K562 (cell line): Measurements from ENCODE around the gene DRAXIN. TPM values are rescaled to one million over a fixed set of nuclear protein-coding genes. Genes with fewer than 3 reads are reported as not detected.

Experiments used
- ATF6 ChIP-seq: sonication (generic); formaldehyde crosslinking; IDR thresholded peaks from 2 replicates; pipeline ENCODE4 v1.4.0; 2020; ENCODE audit warnings: mild to moderate bottlenecking, missing genetic modification reagents
- DACH1 ChIP-seq: fragments of 450-650 bp; IDR thresholded peaks from 2 replicates; pipeline ENCODE4 v1.6.1; 2018; ENCODE audit not compliant: partially characterized antibody
- E2F1 ChIP-seq: sonication (generic); formaldehyde crosslinking; IDR thresholded peaks from 2 replicates; pipeline ENCODE4 v1.8.1; 2023; ENCODE audit warnings: mild to moderate bottlenecking, missing genetic modification reagents, moderate library complexity
- E4F1 ChIP-seq: fragments of 250-450 bp; sonication (Bioruptor Pico); IDR thresholded peaks from 2 replicates; pipeline ENCODE4 v1.5.0; 2021; ENCODE audit warnings: mild to moderate bottlenecking, borderline replicate concordance
- ERF ChIP-seq: fragments of 450-650 bp; formaldehyde crosslinking; IDR thresholded peaks from 2 replicates; pipeline ENCODE4 v1.4.0; 2020; ENCODE audit warnings: mild to moderate bottlenecking, mixed read lengths
- ESRRA ChIP-seq: fragments of 450-650 bp; IDR thresholded peaks from 2 replicates; pipeline ENCODE4 v1.6.1; 2014; ENCODE audit warnings: low read depth, mild to moderate bottlenecking, moderate library complexity, borderline replicate concordance
- HNRNPH1 ChIP-seq: fragments of 200-400 bp; formaldehyde crosslinking; optimal IDR thresholded peaks from 2 replicates; pipeline ENCODE3; 2017; ENCODE audit warnings: low read depth, mild to moderate bottlenecking, low read length, moderate library complexity
- MXI1 ChIP-seq: IDR thresholded peaks from 2 replicates; pipeline ENCODE4 v1.6.1; 2011; ENCODE audit warnings: low read depth, mild to moderate bottlenecking, improper control_type of control experiment, low read length
- OTX1 ChIP-seq: fragments of 450-650 bp; formaldehyde crosslinking; IDR thresholded peaks from 2 replicates; pipeline ENCODE4 v1.4.0; 2022; ENCODE audit warnings: mild to moderate bottlenecking
- POU5F1 ChIP-seq: fragments of 150-350 bp; IDR thresholded peaks from 2 replicates; pipeline ENCODE4 v1.6.1; 2014; ENCODE audit warnings: borderline replicate concordance, low read length, low read depth, mild to moderate bottlenecking; ENCODE audit not compliant: partially characterized antibody
- RFX7 ChIP-seq: fragments of 250-450 bp; sonication (Bioruptor Pico); IDR thresholded peaks from 2 replicates; pipeline ENCODE4 v1.5.1; 2021; ENCODE audit warnings: mild to moderate bottlenecking
- SMARCC2 ChIP-seq: fragments of 450-650 bp; IDR thresholded peaks from 2 replicates; pipeline ENCODE4 v1.6.1; 2017; ENCODE audit warnings: antibody characterized with exemption, moderate library complexity, mild to moderate bottlenecking, low read depth
- THRA ChIP-seq: fragments of 450-650 bp; IDR thresholded peaks from 2 replicates; pipeline ENCODE4 v1.6.1; 2017; ENCODE audit warnings: mild to moderate bottlenecking, moderate library complexity
- TRIM24 ChIP-seq, 2 experiments: fragments of 450-650 bp; IDR thresholded peaks; 2 replicates each; pipeline ENCODE4 v1.6.1; 2016
- ZEB2 ChIP-seq: fragments of 450-650 bp; IDR thresholded peaks from 2 replicates; pipeline ENCODE4 v1.6.1; 2016
- ZFP36 ChIP-seq: fragments of 150-350 bp; IDR thresholded peaks from 2 replicates; pipeline ENCODE4 v1.6.1; 2018; ENCODE audit warnings: low read length, low read depth; ENCODE audit not compliant: partially characterized antibody
- ZKSCAN8 ChIP-seq: fragments of 200-800 bp; sonication (Bioruptor generic); IDR thresholded peaks from 2 replicates; pipeline ENCODE4 v1.6.1; 2016; ENCODE audit warnings: missing genetic modification characterization, missing compliant biosample characterization
- ZNF174 ChIP-seq: fragments of 250-450 bp; sonication (Bioruptor Pico); IDR thresholded peaks from 2 replicates; pipeline ENCODE4 v1.4.0; 2020; ENCODE audit warnings: mild to moderate bottlenecking
- ZNF184 ChIP-seq: sonication (generic); formaldehyde crosslinking; IDR thresholded peaks from 2 replicates; pipeline ENCODE4 v1.5.0; 2020; ENCODE audit warnings: missing genetic modification reagents
- polyA plus RNA-seq, 8 experiments: library from polyadenylated mRNA; depleted of rRNA in 4 of 8; stranded (reverse) in 5 of 8; unstranded in 3 of 8; fragments of >200 nt; fragmentation: Nextera tagmentation in 2 of 8; fragmentation: Illumina TruSeq in 1 of 8; extraction: Ambion mirVana in 2 of 8; extraction: Trizol in 1 of 8; gene quantifications; 2 replicates each; pipeline versions ENCODE4 v1.2.1 to v1.2.3, GENCODE V29; 2011 to 2014; ENCODE audit warnings: inconsistent platforms in 1 of 8, missing spikeins in 1 of 8
- total RNA-seq, 7 experiments: library from RNA; depleted of rRNA in 6 of 7; stranded (reverse); fragments of >200 nt in 6 of 7; fragmentation: Illumina TruSeq in 2 of 7; extraction: Trizol in 2 of 7; gene quantifications; 2 replicates each; pipeline versions ENCODE4 v1.2.1 to v1.2.3, GENCODE V29; 2011 to 2021; ENCODE audit warnings: low replicate concordance in 1 of 7
- TF ChIP-seq, protein P1 (sequence below): sonication (generic); formaldehyde crosslinking; IDR thresholded peaks from 2 replicates; pipeline ENCODE4 v1.8.1; 2022; ENCODE audit warnings: missing genetic modification reagents

The DRAXIN gene
- total and polyA plus RNA-seq, 9 of the 15 experiments (the other 6 are each of a cell fraction or from before 2014, with no cell fraction given): 0.01 to 0.04 (median 0.01) TPM; not detected in 6

DNA sequence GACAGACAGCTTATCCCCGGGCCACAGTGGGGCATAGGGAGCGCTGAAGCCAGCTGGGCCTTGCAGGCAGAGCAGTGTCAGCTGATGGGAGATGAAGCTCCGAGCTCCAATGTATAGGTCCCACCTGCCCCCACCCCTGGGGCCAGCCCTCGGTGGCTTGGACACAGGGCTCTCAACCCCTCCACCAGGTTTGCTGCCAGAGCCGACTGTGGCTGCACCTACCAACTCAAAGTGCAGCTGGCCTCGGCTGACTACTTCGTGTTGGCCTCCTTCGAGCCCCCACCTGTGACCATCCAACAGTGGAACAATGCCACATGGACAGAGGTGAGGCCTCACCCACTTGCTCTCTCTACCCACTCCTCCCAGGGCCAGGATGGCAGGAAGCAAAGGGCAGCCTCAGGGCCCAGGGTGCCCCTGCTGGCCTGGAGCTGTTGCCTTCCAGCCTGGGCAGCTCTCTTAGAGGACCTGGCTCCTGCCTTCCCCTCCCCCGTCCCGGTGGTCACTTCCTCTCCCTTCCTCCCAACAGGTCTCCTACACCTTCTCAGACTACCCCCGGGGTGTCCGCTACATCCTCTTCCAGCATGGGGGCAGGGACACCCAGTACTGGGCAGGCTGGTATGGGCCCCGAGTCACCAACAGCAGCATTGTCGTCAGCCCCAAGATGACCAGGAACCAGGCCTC lies 18.3 kb upstream of the DRAXIN start (continued):
- no peak for TF ChIP-seq ZFP36
- TF ChIP-seq ZNF184 (CRISPR knock-in tag): no peak
- no peak for TF ChIP-seq ZEB2
- no peak for TF ChIP-seq HNRNPH1
- TF ChIP-seq E4F1 (CRISPR knock-in tag): no peak
- TF ChIP-seq SMARCC2: no peak
- no peak for TF ChIP-seq ZKSCAN8
- TF ChIP-seq ERF (CRISPR knock-in tag): no peak
- TF ChIP-seq TRIM24 (IDR thresholded peaks at IDR 0.05): no peak
- TF ChIP-seq POU5F1: no peak
- no peak for TF ChIP-seq DACH1
- TF ChIP-seq ATF6 (CRISPR knock-in tag): no peak
- TF ChIP-seq E2F1 (CRISPR knock-in tag): no peak
- 0 out of 2 replicates have a peak, but pooled peaks have one; percentile 4 for TF ChIP-seq OTX1 (CRISPR knock-in tag)
- no peak for TF ChIP-seq MXI1
- TF ChIP-seq, protein P1, sequence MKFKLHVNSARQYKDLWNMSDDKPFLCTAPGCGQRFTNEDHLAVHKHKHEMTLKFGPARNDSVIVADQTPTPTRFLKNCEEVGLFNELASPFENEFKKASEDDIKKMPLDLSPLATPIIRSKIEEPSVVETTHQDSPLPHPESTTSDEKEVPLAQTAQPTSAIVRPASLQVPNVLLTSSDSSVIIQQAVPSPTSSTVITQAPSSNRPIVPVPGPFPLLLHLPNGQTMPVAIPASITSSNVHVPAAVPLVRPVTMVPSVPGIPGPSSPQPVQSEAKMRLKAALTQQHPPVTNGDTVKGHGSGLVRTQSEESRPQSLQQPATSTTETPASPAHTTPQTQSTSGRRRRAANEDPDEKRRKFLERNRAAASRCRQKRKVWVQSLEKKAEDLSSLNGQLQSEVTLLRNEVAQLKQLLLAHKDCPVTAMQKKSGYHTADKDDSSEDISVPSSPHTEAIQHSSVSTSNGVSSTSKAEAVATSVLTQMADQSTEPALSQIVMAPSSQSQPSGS (CRISPR knock-in tag): no peak
- TF ChIP-seq THRA: no peak
- no peak for TF ChIP-seq ZNF174 (CRISPR knock-in tag)
- no peak for TF ChIP-seq ESRRA
- no peak for TF ChIP-seq RFX7 (CRISPR knock-in tag)
